Nephron (organoid): Measurements from ENCODE around the gene RNF144B.

Source experiments
- H3K27ac Mint-ChIP-seq, 3 experiments: 2 replicates each; pipeline ENCODE4 v1.8.0; 2020; ENCODE audit warnings: mixed read lengths in 3 of 3, mild to moderate bottlenecking in 2 of 3, moderate library complexity in 1 of 3
- H3K27me3 Mint-ChIP-seq: 2 replicates; pipeline ENCODE4 v1.8.0; 2021; ENCODE audit warnings: low read depth, mild to moderate bottlenecking, moderate library complexity, mixed read lengths
- H3K36me3 Mint-ChIP-seq: 2 replicates; pipeline ENCODE4 v1.8.0; 2020; ENCODE audit warnings: low read depth, mixed read lengths
- H3K4me1 Mint-ChIP-seq: 2 replicates; pipeline ENCODE4 v1.8.0; 2020; ENCODE audit warnings: mixed read lengths
- H3K4me3 Mint-ChIP-seq, 3 experiments: 2 replicates each; pipeline ENCODE4 v1.8.0; 2020; ENCODE audit warnings: mild to moderate bottlenecking in 3 of 3, mixed read lengths in 3 of 3, moderate library complexity in 2 of 3
- H3K9me3 Mint-ChIP-seq: 2 replicates; pipeline ENCODE4 v1.8.0; 2020; ENCODE audit warnings: mixed read lengths
- CTCF ChIP-seq, 3 experiments: fragments of 200-600 bp; sonication (generic); IDR thresholded peaks; one replicate each; pipeline ENCODE4 v1.5.0; 2021; ENCODE audit warnings: antibody characterized with exemption in 3 of 3; ENCODE audit not compliant: unreplicated experiment in 3 of 3

RNF144B gene

GRCh38 chr6:18422136-18422535, 35.0 kb downstream of the RNF144B start:
- H3K4me1 Mint-ChIP-seq: no peaks in the 10 kb centered on the region
- H3K27ac Mint-ChIP-seq: no peak overlapping the region
- no peaks in the 10 kb centered on the region for H3K36me3 Mint-ChIP-seq
- no peak for TF ChIP-seq CTCF (IDR thresholded peaks at IDR 0.05; ENCODE audit: unreplicated experiment in 3 of 3)
- H3K4me3 Mint-ChIP-seq: no peak overlapping the region
- no peaks in the 10 kb centered on the region for H3K27me3 Mint-ChIP-seq
- H3K9me3 Mint-ChIP-seq: peaks cover 3% of the 10 kb centered on the region

GRCh38 chr6:18423426-18423825, 36.3 kb downstream of the RNF144B start:
- no peaks in the 10 kb centered on the region for H3K9me3 Mint-ChIP-seq
- H3K27me3 Mint-ChIP-seq: no peaks in the 10 kb centered on the region
- TF ChIP-seq CTCF (IDR thresholded peaks at IDR 0.05; ENCODE audit: unreplicated experiment in 3 of 3): no peak
- H3K4me3 Mint-ChIP-seq: no peak overlapping the region
- no peaks in the 10 kb centered on the region for H3K36me3 Mint-ChIP-seq
- no peak overlapping the region for H3K27ac Mint-ChIP-seq
- H3K4me1 Mint-ChIP-seq: no peaks in the 10 kb centered on the region

GRCh38 chr6:18424201-18424600, 37.1 kb downstream of the RNF144B start:
- Mint-ChIP-seq H3K27me3 (no peaks in the 10 kb centered on the region), H3K9me3 (no peaks in the 10 kb centered on the region), H3K36me3 (no peaks in the 10 kb centered on the region), H3K4me1 (no peaks in the 10 kb centered on the region), H3K27ac (peak overlapping the region in 1 of 3 experiments; percentile 5), H3K4me3 (no peak overlapping the region)
- TF ChIP-seq CTCF (IDR thresholded peaks at IDR 0.05; ENCODE audit: unreplicated experiment in 3 of 3): no peak

- TF ChIP-seq CTCF (IDR thresholded peaks at IDR 0.05; ENCODE audit: unreplicated experiment in 3 of 3): no peak
- H3K9me3 Mint-ChIP-seq: no peaks in the 10 kb centered on the region
- no peaks in the 10 kb centered on the region for H3K4me1 Mint-ChIP-seq
- H3K4me3 Mint-ChIP-seq: no peak overlapping the region
- H3K27me3 Mint-ChIP-seq: no peaks in the 10 kb centered on the region
- no peaks in the 10 kb centered on the region for H3K36me3 Mint-ChIP-seq
- H3K27ac Mint-ChIP-seq: peak overlapping the region in 1 of 3 experiments; percentile 37
Measured at GRCh38 chr6:18425218-18425617, 38.1 kb downstream of the RNF144B start.

GRCh38 chr6:18427296-18427695, 40.1 kb downstream of the RNF144B start:
- Mint-ChIP-seq H3K27me3 (no peaks in the 10 kb centered on the region), H3K4me1 (no peaks in the 10 kb centered on the region), H3K27ac (no peak overlapping the region), H3K9me3 (no peaks in the 10 kb centered on the region), H3K4me3 (no peak overlapping the region), H3K36me3 (no peaks in the 10 kb centered on the region)
- no peak for TF ChIP-seq CTCF (IDR thresholded peaks at IDR 0.05; ENCODE audit: unreplicated experiment in 3 of 3)

GRCh38 chr6:18429655-18430297, 42.6 kb downstream of the RNF144B start:
- no peaks in the 10 kb centered on the region for H3K9me3 Mint-ChIP-seq
- H3K4me3 Mint-ChIP-seq: no peak overlapping the region
- no peak for TF ChIP-seq CTCF (IDR thresholded peaks at IDR 0.05; ENCODE audit: unreplicated experiment in 3 of 3)
- H3K4me1 Mint-ChIP-seq: no peaks in the 10 kb centered on the region
- peaks cover 5% of the 10 kb centered on the region for H3K27me3 Mint-ChIP-seq
- no peaks in the 10 kb centered on the region for H3K36me3 Mint-ChIP-seq
- H3K27ac Mint-ChIP-seq: no peak overlapping the region
